Activated naive CD4-positive, alpha-beta T cell treated with anti-CD3 and anti-CD28 coated beads, Interleukin-2, amount 50 U/mL, for 24 hours (primary cell): ENCODE results near the gene CTSH.

Experiments
- H3K27ac Mint-ChIP-seq: one replicate; pipeline ENCODE4 v1.8.0; 2021; ENCODE audit warnings: mild to moderate bottlenecking, mixed read lengths
- H3K27me3 Mint-ChIP-seq: one replicate; pipeline ENCODE4 v1.8.0; 2021; ENCODE audit warnings: mixed read lengths
- H3K36me3 Mint-ChIP-seq: one replicate; pipeline ENCODE4 v1.8.0; 2021; ENCODE audit warnings: mixed read lengths
- H3K4me1 Mint-ChIP-seq: one replicate; pipeline ENCODE4 v1.8.0; 2021; ENCODE audit warnings: mixed read lengths
- H3K4me3 Mint-ChIP-seq: one replicate; pipeline ENCODE4 v1.8.0; 2021; ENCODE audit warnings: mild to moderate bottlenecking, mixed read lengths
- H3K9me3 Mint-ChIP-seq: one replicate; pipeline ENCODE4 v1.8.0; 2021; ENCODE audit warnings: mixed read lengths

Gene CTSH

GRCh38 chr15:78944669-78945407 lies at the start of gene CTSH:
Gene CTSH, minus strand, starts transcription at chr15:78945046. Its CDS starts 65 bp downstream, at chr15:78944981.
- peak within 1 kb of the TSS; percentile 66 for H3K4me3 Mint-ChIP-seq
- H3K27ac Mint-ChIP-seq = no peak within 1 kb of the TSS
- peaks cover 6% of the 10 kb centered on the region for H3K4me1 Mint-ChIP-seq
- no peaks in the 10 kb centered on the region for H3K9me3 Mint-ChIP-seq
- no peaks in the 10 kb centered on the region for H3K36me3 Mint-ChIP-seq
- H3K27me3 Mint-ChIP-seq = peaks cover 2% of the 10 kb centered on the region

GRCh38 chr15:78993931-78994530 lies 49.2 kb upstream of the CTSH start:
- H3K36me3 Mint-ChIP-seq = no peaks in the 10 kb centered on the region
- no peak overlapping the region for H3K27ac Mint-ChIP-seq
- no peaks in the 10 kb centered on the region for H3K27me3 Mint-ChIP-seq
- no peaks in the 10 kb centered on the region for H3K4me1 Mint-ChIP-seq
- no peak overlapping the region for H3K4me3 Mint-ChIP-seq
- no peaks in the 10 kb centered on the region for H3K9me3 Mint-ChIP-seq

- no peak overlapping the region for H3K27ac Mint-ChIP-seq
- no peaks in the 10 kb centered on the region for H3K9me3 Mint-ChIP-seq
- no peaks in the 10 kb centered on the region for H3K4me1 Mint-ChIP-seq
- H3K36me3 Mint-ChIP-seq = no peaks in the 10 kb centered on the region
- H3K27me3 Mint-ChIP-seq = no peaks in the 10 kb centered on the region
- H3K4me3 Mint-ChIP-seq = no peak overlapping the region
Measured at GRCh38 chr15:78993257-78993930, 48.5 kb upstream of the CTSH start.

GRCh38 chr15:78992416-78993256 lies 47.8 kb upstream of the CTSH start:
- Mint-ChIP-seq H3K4me3 (no peak overlapping the region), H3K4me1 (no peaks in the 10 kb centered on the region), H3K27ac (no peak overlapping the region), H3K9me3 (no peaks in the 10 kb centered on the region), H3K27me3 (no peaks in the 10 kb centered on the region), H3K36me3 (no peaks in the 10 kb centered on the region)

- Mint-ChIP-seq H3K4me3 (no peak overlapping the region), H3K36me3 (no peaks in the 10 kb centered on the region), H3K4me1 (no peaks in the 10 kb centered on the region), H3K27ac (no peak overlapping the region), H3K27me3 (no peaks in the 10 kb centered on the region), H3K9me3 (no peaks in the 10 kb centered on the region)
Measured at GRCh38 chr15:78991879-78992278, 47.0 kb upstream of the CTSH start.

GRCh38 chr15:78991476-78991875 lies 46.6 kb upstream of the CTSH start:
- Mint-ChIP-seq H3K4me3 (no peak overlapping the region), H3K9me3 (no peaks in the 10 kb centered on the region), H3K27ac (no peak overlapping the region), H3K36me3 (no peaks in the 10 kb centered on the region), H3K4me1 (no peaks in the 10 kb centered on the region), H3K27me3 (no peaks in the 10 kb centered on the region)

GRCh38 chr15:78990278-78990677 lies 45.4 kb upstream of the CTSH start:
- Mint-ChIP-seq H3K4me1 (no peaks in the 10 kb centered on the region), H3K36me3 (no peaks in the 10 kb centered on the region)

GRCh38 chr15:78989701-78990240 lies 44.9 kb upstream of the CTSH start:
- Mint-ChIP-seq H3K27ac (no peak overlapping the region), H3K9me3 (no peaks in the 10 kb centered on the region), H3K36me3 (no peaks in the 10 kb centered on the region), H3K27me3 (peaks cover 1% of the 10 kb centered on the region), H3K4me1 (no peaks in the 10 kb centered on the region), H3K4me3 (no peak overlapping the region)

More at GRCh38 chr15:78990278-78990677, 45.4 kb upstream of the CTSH start:
- H3K27ac Mint-ChIP-seq = no peak overlapping the region
- H3K4me3 Mint-ChIP-seq = no peak overlapping the region
- peaks cover 1% of the 10 kb centered on the region for H3K27me3 Mint-ChIP-seq
- H3K9me3 Mint-ChIP-seq = no peaks in the 10 kb centered on the region

- peaks cover 4% of the 10 kb centered on the region for H3K27me3 Mint-ChIP-seq
Measured at GRCh38 chr15:78988361-78988911, 43.6 kb upstream of the CTSH start.

GRCh38 chr15:78987556-78988360 lies 42.9 kb upstream of the CTSH start:
- H3K36me3 Mint-ChIP-seq = no peaks in the 10 kb centered on the region
- H3K27me3 Mint-ChIP-seq = peaks cover 5% of the 10 kb centered on the region
- H3K4me1 Mint-ChIP-seq = no peaks in the 10 kb centered on the region
- no peaks in the 10 kb centered on the region for H3K9me3 Mint-ChIP-seq
- H3K4me3 Mint-ChIP-seq = no peak overlapping the region
- no peak overlapping the region for H3K27ac Mint-ChIP-seq

More at GRCh38 chr15:78988361-78988911, 43.6 kb upstream of the CTSH start:
- H3K9me3 Mint-ChIP-seq = no peaks in the 10 kb centered on the region
- H3K36me3 Mint-ChIP-seq = no peaks in the 10 kb centered on the region
- H3K4me3 Mint-ChIP-seq = no peak overlapping the region
- no peak overlapping the region for H3K27ac Mint-ChIP-seq
- H3K4me1 Mint-ChIP-seq = no peaks in the 10 kb centered on the region

- Mint-ChIP-seq H3K9me3 (no peaks in the 10 kb centered on the region), H3K4me3 (no peak overlapping the region), H3K4me1 (no peaks in the 10 kb centered on the region), H3K27ac (no peak overlapping the region), H3K36me3 (no peaks in the 10 kb centered on the region), H3K27me3 (peaks cover 5% of the 10 kb centered on the region)
Measured at GRCh38 chr15:78985859-78986475, 41.1 kb upstream of the CTSH start.

- H3K27me3 Mint-ChIP-seq = peaks cover 5% of the 10 kb centered on the region
- no peak overlapping the region for H3K4me3 Mint-ChIP-seq
- H3K36me3 Mint-ChIP-seq = no peaks in the 10 kb centered on the region
- no peaks in the 10 kb centered on the region for H3K4me1 Mint-ChIP-seq
- no peak overlapping the region for H3K27ac Mint-ChIP-seq
- H3K9me3 Mint-ChIP-seq = no peaks in the 10 kb centered on the region
Measured at GRCh38 chr15:78984041-78984440, 39.2 kb upstream of the CTSH start.

GRCh38 chr15:78983146-78983918 lies 38.5 kb upstream of the CTSH start:
- no peak overlapping the region for H3K4me3 Mint-ChIP-seq
- H3K36me3 Mint-ChIP-seq = no peaks in the 10 kb centered on the region
- H3K27ac Mint-ChIP-seq = no peak overlapping the region
- no peaks in the 10 kb centered on the region for H3K4me1 Mint-ChIP-seq
- peaks cover 5% of the 10 kb centered on the region for H3K27me3 Mint-ChIP-seq
- H3K9me3 Mint-ChIP-seq = no peaks in the 10 kb centered on the region
